ENCODE measurements around the gene ITGA1. TPM values are rescaled to one million over a fixed set of nuclear protein-coding genes. Genes with fewer than 3 reads are reported as not detected.
"Not testable (repeated sequence)": the region's sequence is repeated elsewhere in the genome, so short reads cannot be mapped to it uniquely, and the experiment has no call there.

ITGA1 gene
- total RNA-seq, 4 donors from 2014 or later: 41.8 to 94.0 (median 69.6) TPM

DNA sequence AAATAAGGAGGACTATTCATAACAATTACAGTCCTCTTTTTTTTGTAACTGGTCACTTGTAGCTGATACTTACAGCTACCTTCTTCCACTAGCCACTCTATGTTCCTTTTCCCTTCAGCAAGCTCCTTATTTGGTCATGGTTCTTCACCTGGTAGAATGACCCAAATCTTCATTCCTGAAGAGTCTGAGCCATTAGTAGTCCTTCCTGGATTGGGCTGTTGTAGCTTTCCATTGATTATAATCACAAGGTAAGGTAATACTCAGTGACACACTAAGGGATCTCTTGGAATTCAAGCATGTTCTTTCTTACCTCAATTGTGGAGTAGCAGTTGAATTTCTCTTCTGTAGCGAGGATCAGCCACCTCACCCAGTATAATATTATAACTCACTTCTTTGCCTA lies 175.9 kb downstream of the ITGA1 start:
- H3K27me3 ChIP-seq: no peaks in the 10 kb centered on the region
- intact Hi-C loops (cut with DNase I; ENCODE audit: low total_unique reads): no loop called here

DNA sequence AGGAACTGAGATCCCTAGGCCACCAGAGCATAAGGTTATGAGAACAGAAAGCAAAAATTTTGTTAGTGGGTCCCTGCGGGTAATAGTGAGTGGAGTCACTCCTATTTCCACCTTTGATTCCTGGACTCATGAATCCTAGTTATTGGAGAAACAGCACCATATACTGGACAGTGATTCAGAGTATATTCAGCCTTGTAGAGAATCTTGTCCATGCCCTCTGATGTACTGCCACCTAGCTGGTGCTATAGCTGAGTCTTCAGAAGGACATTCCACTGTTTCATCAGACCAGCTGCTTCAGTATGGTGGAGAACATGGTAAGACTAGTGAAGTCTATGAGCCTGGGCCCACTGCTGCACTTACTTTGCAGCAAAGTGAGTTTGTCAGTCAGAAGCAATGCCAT lies 176.4 kb downstream of the ITGA1 start:
- DNase-seq: no peak
- Histone ChIP-seq H3K27me3 (no peaks in the 10 kb centered on the region), H3K27ac (no peak overlapping the region), H3K4me3 (no peak overlapping the region), H3K9me3 (no peaks in the 10 kb centered on the region), H3K4me1 (no peaks in the 10 kb centered on the region), H3K36me3 (no peaks in the 10 kb centered on the region)
- intact Hi-C loops (cut with DNase I; ENCODE audit: low total_unique reads): no loop called here
- TF ChIP-seq, protein P1, sequence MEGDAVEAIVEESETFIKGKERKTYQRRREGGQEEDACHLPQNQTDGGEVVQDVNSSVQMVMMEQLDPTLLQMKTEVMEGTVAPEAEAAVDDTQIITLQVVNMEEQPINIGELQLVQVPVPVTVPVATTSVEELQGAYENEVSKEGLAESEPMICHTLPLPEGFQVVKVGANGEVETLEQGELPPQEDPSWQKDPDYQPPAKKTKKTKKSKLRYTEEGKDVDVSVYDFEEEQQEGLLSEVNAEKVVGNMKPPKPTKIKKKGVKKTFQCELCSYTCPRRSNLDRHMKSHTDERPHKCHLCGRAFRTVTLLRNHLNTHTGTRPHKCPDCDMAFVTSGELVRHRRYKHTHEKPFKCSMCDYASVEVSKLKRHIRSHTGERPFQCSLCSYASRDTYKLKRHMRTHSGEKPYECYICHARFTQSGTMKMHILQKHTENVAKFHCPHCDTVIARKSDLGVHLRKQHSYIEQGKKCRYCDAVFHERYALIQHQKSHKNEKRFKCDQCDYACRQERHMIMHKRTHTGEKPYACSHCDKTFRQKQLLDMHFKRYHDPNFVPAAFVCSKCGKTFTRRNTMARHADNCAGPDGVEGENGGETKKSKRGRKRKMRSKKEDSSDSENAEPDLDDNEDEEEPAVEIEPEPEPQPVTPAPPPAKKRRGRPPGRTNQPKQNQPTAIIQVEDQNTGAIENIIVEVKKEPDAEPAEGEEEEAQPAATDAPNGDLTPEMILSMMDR (IDR thresholded peaks at IDR 0.05): no peak
- TF ChIP-seq POLR2A (IDR thresholded peaks at IDR 0.05): no peak

More for the DNA sequence above, 175.9 kb downstream of the ITGA1 start:
- TF ChIP-seq, protein P1 (IDR thresholded peaks at IDR 0.05): no peak
- no peak for TF ChIP-seq POLR2A (IDR thresholded peaks at IDR 0.05)
- Histone ChIP-seq H3K9me3 (no peaks in the 10 kb centered on the region), H3K4me1 (no peaks in the 10 kb centered on the region), H3K36me3 (no peaks in the 10 kb centered on the region), H3K4me3 (no peak overlapping the region), H3K27ac (no peak overlapping the region)
- DNase-seq: no peak

DNA sequence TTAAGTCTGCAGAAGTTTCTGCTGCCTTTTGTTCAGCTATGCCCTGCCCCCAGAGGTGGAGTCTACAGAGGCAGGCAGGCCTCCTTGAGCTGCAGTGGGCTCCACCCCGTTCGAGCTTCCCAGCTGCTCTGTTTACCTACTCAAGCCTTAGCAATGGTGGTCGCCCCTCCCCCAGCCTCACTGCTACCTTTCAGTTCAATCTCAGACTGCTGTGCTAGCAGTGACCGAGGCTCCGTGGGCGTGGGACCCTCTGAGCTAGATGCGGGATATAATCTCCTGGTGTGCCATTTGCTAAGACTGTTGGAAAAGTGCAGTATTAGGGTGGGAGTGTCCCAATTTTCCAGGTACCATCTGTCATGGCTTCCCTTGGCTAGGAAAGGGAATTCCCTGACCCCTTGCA lies 188.4 kb downstream of the ITGA1 start:
- H3K27ac ChIP-seq; H3K4me3 ChIP-seq; intact Hi-C loops (cut with DNase I; ENCODE audit: low total_unique reads); H3K4me1 ChIP-seq; H3K27me3 ChIP-seq; H3K9me3 ChIP-seq; DNase-seq; H3K36me3 ChIP-seq: not testable (repeated sequence)

DNA sequence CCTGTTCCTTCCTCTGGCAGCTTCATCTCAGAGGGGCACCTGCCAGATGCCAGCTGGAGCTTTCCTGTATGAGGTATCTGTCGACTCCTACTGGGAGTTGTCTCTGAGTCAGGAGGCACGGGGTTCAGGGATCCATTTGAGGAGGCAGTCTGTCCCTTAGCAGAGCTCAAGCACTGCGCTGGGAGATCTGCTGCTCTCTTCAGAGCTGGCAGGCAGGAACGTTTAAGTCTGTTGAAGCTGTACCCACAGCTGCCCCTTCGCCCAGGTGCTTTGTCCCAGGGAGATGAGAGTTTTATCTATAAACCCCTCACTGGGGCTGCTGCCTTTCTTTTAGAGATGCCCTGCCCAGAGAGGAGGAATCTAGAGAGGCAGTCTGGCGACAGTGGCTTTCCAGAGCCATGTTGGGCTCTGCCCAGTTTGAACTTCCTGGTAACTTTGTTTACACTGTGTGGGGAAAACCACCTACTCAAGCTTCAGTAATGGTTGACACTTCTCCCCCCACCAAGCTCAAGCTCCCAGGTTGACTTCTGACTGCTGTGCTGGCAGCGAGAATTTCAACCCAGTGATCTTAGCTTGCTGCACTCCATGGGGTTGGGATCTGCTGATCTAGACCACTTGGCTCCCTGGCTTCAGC lies 189.7 kb downstream of the ITGA1 start:
- intact Hi-C loops (cut with DNase I; ENCODE audit: low total_unique reads): no loop called here

DNA sequence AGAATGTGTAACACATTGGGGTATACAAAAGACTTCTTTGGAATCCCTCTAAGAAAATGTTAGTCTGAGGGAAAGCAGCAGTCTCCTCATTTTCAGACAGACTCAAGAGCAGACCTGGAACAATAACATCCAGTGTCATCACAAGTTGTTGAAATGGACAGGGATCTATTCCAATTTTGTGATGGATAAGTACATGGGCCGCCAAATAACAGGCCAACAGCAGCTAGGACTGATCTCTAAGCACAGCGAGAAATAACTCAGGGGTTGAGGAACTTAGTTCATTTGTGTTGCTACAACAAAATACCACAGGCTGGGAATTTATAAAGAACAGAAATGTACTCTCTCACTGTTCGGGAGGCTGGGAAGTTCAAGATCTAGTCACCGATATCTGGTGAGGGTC lies 193.8 kb downstream of the ITGA1 start:
- no peak overlapping the region for H3K4me3 ChIP-seq
- H3K36me3 ChIP-seq: no peaks in the 10 kb centered on the region
- H3K4me1 ChIP-seq: no peaks in the 10 kb centered on the region
- H3K27me3 ChIP-seq: no peaks in the 10 kb centered on the region
- H3K27ac ChIP-seq: no peak overlapping the region
- H3K9me3 ChIP-seq: no peaks in the 10 kb centered on the region
- TF ChIP-seq POLR2A (IDR thresholded peaks at IDR 0.05): no peak
- TF ChIP-seq, protein P1 (IDR thresholded peaks at IDR 0.05): no peak
- intact Hi-C loops (cut with DNase I; ENCODE audit: low total_unique reads): no loop called here
- DNase-seq: no peak

More for the DNA sequence above, 189.7 kb downstream of the ITGA1 start:
- TF ChIP-seq, protein P1 (IDR thresholded peaks at IDR 0.05): no peak
- H3K4me1 ChIP-seq: no peaks in the 10 kb centered on the region
- DNase-seq: no peak
- no peaks in the 10 kb centered on the region for H3K9me3 ChIP-seq
- H3K27me3 ChIP-seq: no peaks in the 10 kb centered on the region
- H3K27ac ChIP-seq: no peak overlapping the region
- no peak overlapping the region for H3K4me3 ChIP-seq
- H3K36me3 ChIP-seq: no peaks in the 10 kb centered on the region
